ENCODE results near the gene SYNE1. TPM values are rescaled to one million over a fixed set of nuclear protein-coding genes. Genes with fewer than 3 reads are reported as not detected.
"Not testable (repeated sequence)": the region's sequence is repeated elsewhere in the genome, so short reads cannot be mapped to it uniquely, and the experiment has no call there.

SYNE1 gene
- total RNA-seq, 4 donors from 2014 or later, result 111 to 156 (median 124) TPM

GRCh38 chr6:152334555-152334954 lies 302.6 kb downstream of the SYNE1 start:
- H3K4me3 ChIP-seq (ENCODE audit: low read depth, poor library complexity, severe bottlenecking), result no peak overlapping the region
- 94 to 97% methylated on average over 4 of the region's 4 CpGs for WGBS, 2 donors
- intact Hi-C loops (cut with DNase I; ENCODE audit: low total_unique reads), result no loop called here
- DNase-seq (ENCODE audit: low spot score in 2 of 2), result no peak
- TF ChIP-seq POLR2A (IDR thresholded peaks at IDR 0.05), result no peak
- TF ChIP-seq, protein P1, sequence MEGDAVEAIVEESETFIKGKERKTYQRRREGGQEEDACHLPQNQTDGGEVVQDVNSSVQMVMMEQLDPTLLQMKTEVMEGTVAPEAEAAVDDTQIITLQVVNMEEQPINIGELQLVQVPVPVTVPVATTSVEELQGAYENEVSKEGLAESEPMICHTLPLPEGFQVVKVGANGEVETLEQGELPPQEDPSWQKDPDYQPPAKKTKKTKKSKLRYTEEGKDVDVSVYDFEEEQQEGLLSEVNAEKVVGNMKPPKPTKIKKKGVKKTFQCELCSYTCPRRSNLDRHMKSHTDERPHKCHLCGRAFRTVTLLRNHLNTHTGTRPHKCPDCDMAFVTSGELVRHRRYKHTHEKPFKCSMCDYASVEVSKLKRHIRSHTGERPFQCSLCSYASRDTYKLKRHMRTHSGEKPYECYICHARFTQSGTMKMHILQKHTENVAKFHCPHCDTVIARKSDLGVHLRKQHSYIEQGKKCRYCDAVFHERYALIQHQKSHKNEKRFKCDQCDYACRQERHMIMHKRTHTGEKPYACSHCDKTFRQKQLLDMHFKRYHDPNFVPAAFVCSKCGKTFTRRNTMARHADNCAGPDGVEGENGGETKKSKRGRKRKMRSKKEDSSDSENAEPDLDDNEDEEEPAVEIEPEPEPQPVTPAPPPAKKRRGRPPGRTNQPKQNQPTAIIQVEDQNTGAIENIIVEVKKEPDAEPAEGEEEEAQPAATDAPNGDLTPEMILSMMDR (IDR thresholded peaks at IDR 0.05), result no peak

DNA sequence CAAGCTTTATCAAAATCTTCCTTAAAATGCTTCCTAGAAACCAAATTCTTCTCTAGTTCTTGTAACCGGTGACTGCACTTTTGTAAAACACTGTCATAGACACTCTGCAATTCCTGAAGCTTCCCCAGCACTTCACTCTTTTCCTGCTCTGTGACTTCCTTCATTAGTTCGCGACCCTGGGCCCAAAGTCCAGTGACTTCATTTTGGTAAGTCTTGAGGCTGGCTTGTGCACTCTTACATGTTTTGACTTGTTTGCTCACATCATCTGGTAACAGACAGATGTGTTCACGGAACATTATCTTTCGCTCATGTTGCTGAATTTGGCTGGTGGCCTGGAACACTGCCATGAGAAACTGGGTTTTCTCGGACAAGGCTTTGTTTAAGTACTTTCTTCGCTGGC lies 306.2 kb downstream of the SYNE1 start:
- DNase-seq (ENCODE audit: low spot score in 2 of 2), result no peak
- TF ChIP-seq POLR2A (IDR thresholded peaks at IDR 0.05), result no peak
- TF ChIP-seq, protein P1 (IDR thresholded peaks at IDR 0.05), result no peak
- WGBS, 2 donors, result 88 to 89% methylated on average over 7 of the region's 7 CpGs
- intact Hi-C loops (cut with DNase I; ENCODE audit: low total_unique reads), result no loop called here
- no peak overlapping the region for H3K4me3 ChIP-seq (ENCODE audit: low read depth, poor library complexity, severe bottlenecking)

DNA sequence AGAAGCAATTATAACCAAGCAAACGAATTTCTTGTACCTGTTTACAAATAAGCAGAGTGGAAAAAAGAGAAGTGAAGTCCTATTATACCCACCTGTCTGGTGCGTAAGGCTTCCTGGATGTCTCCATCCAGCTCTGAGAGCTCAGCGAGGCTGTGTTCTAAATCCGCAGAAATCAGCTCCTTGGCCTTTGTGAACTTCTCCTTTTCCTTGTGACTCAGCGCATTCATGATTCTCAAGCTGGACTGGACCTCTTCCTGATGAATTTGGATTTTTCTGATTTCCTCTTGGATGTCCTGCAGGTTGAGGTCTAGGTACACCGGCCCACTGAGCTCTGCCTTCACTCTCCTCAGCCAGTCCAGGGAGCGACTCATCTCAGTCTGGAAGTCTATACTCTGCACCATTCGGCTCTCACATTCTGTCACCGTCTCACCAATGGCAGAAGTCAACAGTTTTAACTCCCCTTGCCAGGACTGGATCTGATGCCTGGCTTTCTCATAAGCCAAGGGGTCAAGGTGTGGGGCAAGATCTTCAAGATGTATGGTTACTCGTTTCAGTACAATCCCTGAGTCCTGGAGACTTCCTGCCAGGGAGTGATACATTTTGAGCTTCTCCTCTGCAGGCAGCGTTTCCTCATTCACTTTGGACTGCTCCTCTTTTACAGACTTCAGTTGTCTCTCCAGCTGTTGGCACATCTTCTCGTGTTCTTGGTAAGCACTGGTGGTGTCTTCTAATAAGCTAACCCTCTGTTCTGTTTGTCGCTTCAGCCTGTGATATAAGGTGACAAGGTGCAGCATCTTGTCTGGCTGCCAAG lies 307.3 kb downstream of the SYNE1 start:
- 86 to 89% methylated on average over 13 of the region's 13 CpGs for WGBS, 2 donors
- intact Hi-C loops (cut with DNase I; ENCODE audit: low total_unique reads), result loop anchor here (10.0 kb wide), 1 partner anchor 915 kb away; no protein-coding TSS in a partner anchor
- DNase-seq (ENCODE audit: low spot score in 2 of 2), result no peak
- TF ChIP-seq, protein P1 (IDR thresholded peaks at IDR 0.05), result no peak
- H3K4me3 ChIP-seq (ENCODE audit: low read depth, poor library complexity, severe bottlenecking), result no peak overlapping the region

DNA sequence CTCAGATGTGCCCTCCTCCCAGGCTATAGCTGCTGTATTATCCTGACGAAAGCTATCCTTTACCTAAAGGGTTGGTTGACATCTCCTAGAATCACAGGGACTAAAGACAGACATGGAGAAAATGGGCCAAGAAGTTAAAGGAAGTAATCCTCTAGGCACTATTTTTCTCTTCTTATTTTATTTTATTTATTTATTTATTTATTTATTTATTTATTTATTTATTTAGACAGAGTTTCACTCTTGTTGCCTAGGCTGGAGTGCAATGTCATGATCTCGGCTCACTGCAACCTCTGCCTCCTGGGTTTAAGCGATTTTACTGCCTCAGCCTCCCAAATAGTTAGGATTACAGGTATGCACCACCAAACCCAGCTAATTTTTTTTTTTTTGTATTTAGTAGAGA lies 309.0 kb downstream of the SYNE1 start:
- DNase-seq (ENCODE audit: low spot score in 2 of 2); H3K4me3 ChIP-seq (ENCODE audit: low read depth, poor library complexity, severe bottlenecking): not testable (repeated sequence)
- intact Hi-C loops (cut with DNase I; ENCODE audit: low total_unique reads), result loop anchor here (10.0 kb wide), 1 partner anchor 917 kb away; no protein-coding TSS in a partner anchor
- WGBS, 2 donors, result 97 to 98% methylated on average over 3 of the region's 3 CpGs

DNA sequence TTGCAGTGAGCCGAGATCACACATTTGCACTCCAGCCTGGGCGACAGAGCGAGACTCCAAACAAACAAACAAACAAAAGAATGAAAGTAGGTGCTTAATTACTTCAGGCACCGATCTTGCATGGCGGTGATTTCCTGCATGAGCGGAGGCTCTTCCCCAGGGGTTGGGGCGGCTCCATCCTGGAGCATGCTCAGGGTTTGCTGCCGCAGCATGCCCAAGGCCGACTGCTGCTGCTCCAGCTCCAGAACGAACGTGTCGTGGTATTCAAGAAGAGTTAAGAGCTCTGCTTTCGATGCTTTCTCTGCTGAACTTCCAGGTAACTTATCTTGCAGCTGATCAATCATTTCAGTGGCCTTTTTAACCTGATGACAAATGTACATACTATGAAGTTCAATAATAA lies 313.8 kb downstream of the SYNE1 start:
- no peak for DNase-seq (ENCODE audit: low spot score in 2 of 2)
- no peak for TF ChIP-seq POLR2A (IDR thresholded peaks at IDR 0.05)
- TF ChIP-seq, protein P1 (IDR thresholded peaks at IDR 0.05), result no peak
- H3K4me3 ChIP-seq (ENCODE audit: low read depth, poor library complexity, severe bottlenecking), result no peak overlapping the region
- intact Hi-C loops (cut with DNase I; ENCODE audit: low total_unique reads), result loop anchor here (10.0 kb wide), 1 partner anchor 921 kb away; no protein-coding TSS in a partner anchor
- WGBS, 2 donors, result 49 to 51% methylated on average over 13 of the region's 13 CpGs

- 73 to 80% methylated on average over 4 of the region's 4 CpGs for WGBS, 2 donors
- intact Hi-C loops (cut with DNase I; ENCODE audit: low total_unique reads), result no loop called here
Observed at GRCh38 chr6:152318278-152318677, 318.9 kb downstream of the SYNE1 start.

More at GRCh38 chr6:152318278-152318677, 318.9 kb downstream of the SYNE1 start:
- H3K4me3 ChIP-seq (ENCODE audit: low read depth, poor library complexity, severe bottlenecking), result no peak overlapping the region
- TF ChIP-seq POLR2A (IDR thresholded peaks at IDR 0.05), result no peak
- TF ChIP-seq, protein P1 (IDR thresholded peaks at IDR 0.05), result no peak
- DNase-seq (ENCODE audit: low spot score in 2 of 2), result no peak
